ENCODE measurements around the gene RXRG. TPM values are rescaled to one million over a fixed set of nuclear protein-coding genes. Genes with fewer than 3 reads are reported as not detected.

RXRG gene
- polyA plus RNA-seq, 1 of the 3 experiments (the other 2 are of a cell fraction), result not detected

DNA sequence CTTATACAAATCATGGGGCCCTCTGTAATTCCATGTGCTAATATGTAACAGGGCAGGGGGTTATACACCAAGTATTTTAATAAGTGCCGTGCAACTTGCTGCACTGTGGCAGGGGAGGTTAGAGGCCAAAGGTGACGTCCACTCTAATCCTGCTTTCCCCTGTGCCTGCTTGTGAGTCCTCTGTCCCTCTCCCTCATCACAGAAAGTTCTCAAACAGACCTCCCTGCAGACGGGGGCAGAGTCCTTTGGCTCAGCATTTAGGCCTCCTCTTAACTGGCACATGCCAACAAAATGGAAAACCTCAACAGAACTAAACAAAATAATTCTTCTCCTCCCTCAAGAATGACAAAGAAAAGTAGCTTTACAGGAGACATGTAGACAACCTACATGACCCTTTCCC is 2.9 kb downstream of the RXRG start:
- H3K9me3 ChIP-seq, result no peaks in the 10 kb centered on the region
- no peak overlapping the region for H3K27ac ChIP-seq (ENCODE audit: low read depth in 2 of 2, low read length in 1 of 2)
- H3K27me3 ChIP-seq (ENCODE audit: insufficient read depth), result peaks cover 21% of the 10 kb centered on the region
- no peak for TF ChIP-seq MXI1 (IDR thresholded peaks at IDR 0.05; ENCODE audit: low read depth, low read length)
- no peak for TF ChIP-seq SMC3 (IDR thresholded peaks at IDR 0.05; ENCODE audit: low read depth, low read length)
- no peak for TF ChIP-seq NRF1 (IDR thresholded peaks at IDR 0.05; ENCODE audit: low read depth, low read length)
- no peak for TF ChIP-seq FOXM1 (IDR thresholded peaks at IDR 0.05; ENCODE audit: low read depth)
- no peak for TF ChIP-seq POLR2AphosphoS5 (IDR thresholded peaks at IDR 0.05; ENCODE audit: low read depth, low read length)
- no peak for TF ChIP-seq MEF2A (IDR thresholded peaks at IDR 0.05; ENCODE audit: borderline replicate concordance, low read depth)
- no peak for TF ChIP-seq FOXJ3 (CRISPR knock-in tag; IDR thresholded peaks at IDR 0.05)
- no peak for TF ChIP-seq RCOR1 (IDR thresholded peaks at IDR 0.05; ENCODE audit: low read length)
- no peak for TF ChIP-seq FOSL2 (IDR thresholded peaks at IDR 0.05; ENCODE audit: borderline replicate concordance, low read depth)
- no peak for TF ChIP-seq CHD2 (IDR thresholded peaks at IDR 0.05; ENCODE audit: low read length, partially characterized antibody)
- no peak for TF ChIP-seq EZH2phosphoT487 (IDR thresholded peaks at IDR 0.05; ENCODE audit: borderline replicate concordance, low read depth)
- TF ChIP-seq RAD21 (IDR thresholded peaks at IDR 0.05; ENCODE audit: low read length), result no peak
- TF ChIP-seq EP300 (IDR thresholded peaks at IDR 0.05; ENCODE audit: borderline replicate concordance in 1 of 2, low read depth in 1 of 2, low read length in 1 of 2), result no peak
- TF ChIP-seq NFIC (IDR thresholded peaks at IDR 0.05; ENCODE audit: borderline replicate concordance), result no peak
- no peak for TF ChIP-seq ELF1 (IDR thresholded peaks at IDR 0.05)
- no peak for TF ChIP-seq SIN3A (IDR thresholded peaks at IDR 0.05; ENCODE audit: borderline replicate concordance, low read depth, low read length)
- no peak for TF ChIP-seq GATA2 (CRISPR knock-in tag; IDR thresholded peaks at IDR 0.05)
- TF ChIP-seq, protein P1, sequence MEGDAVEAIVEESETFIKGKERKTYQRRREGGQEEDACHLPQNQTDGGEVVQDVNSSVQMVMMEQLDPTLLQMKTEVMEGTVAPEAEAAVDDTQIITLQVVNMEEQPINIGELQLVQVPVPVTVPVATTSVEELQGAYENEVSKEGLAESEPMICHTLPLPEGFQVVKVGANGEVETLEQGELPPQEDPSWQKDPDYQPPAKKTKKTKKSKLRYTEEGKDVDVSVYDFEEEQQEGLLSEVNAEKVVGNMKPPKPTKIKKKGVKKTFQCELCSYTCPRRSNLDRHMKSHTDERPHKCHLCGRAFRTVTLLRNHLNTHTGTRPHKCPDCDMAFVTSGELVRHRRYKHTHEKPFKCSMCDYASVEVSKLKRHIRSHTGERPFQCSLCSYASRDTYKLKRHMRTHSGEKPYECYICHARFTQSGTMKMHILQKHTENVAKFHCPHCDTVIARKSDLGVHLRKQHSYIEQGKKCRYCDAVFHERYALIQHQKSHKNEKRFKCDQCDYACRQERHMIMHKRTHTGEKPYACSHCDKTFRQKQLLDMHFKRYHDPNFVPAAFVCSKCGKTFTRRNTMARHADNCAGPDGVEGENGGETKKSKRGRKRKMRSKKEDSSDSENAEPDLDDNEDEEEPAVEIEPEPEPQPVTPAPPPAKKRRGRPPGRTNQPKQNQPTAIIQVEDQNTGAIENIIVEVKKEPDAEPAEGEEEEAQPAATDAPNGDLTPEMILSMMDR (IDR thresholded peaks at IDR 0.05), result no peak
- no peak for TF ChIP-seq TAF1 (IDR thresholded peaks at IDR 0.05; ENCODE audit: borderline replicate concordance, low read depth, low read length)
- DNase-seq, result no peak
- peaks cover 0 to 2% of the 10 kb centered on the region in 2 experiments; a peak in 1 of 4 replicates for H3K4me1 ChIP-seq (ENCODE audit: control insufficient read depth in 1 of 2, insufficient read depth in 2 of 2, low read depth in 1 of 2, low read length in 1 of 2)
- H3K9ac ChIP-seq, result no peak overlapping the region
- no peak overlapping the region for H3K4me2 ChIP-seq
- H3K79me2 ChIP-seq (ENCODE audit: insufficient read depth), result no peaks in the 10 kb centered on the region
- no peaks in the 10 kb centered on the region for H3K9me2 ChIP-seq
- H3K36me3 ChIP-seq (replicated peaks in 1 of 2; ENCODE audit: control insufficient read depth in 1 of 2, insufficient read depth in 2 of 2, low read length in 1 of 2), result no peaks in the 10 kb centered on the region
- H2AFZ ChIP-seq (ENCODE audit: low read depth), result no peak overlapping the region
- H4K20me1 ChIP-seq (ENCODE audit: insufficient read depth), result no peaks in the 10 kb centered on the region
- no peak overlapping the region for H3K4me3 ChIP-seq (ENCODE audit: low read depth in 2 of 2, low read length in 1 of 2)
- CTCF ChIA-PET, result interaction anchor here (1.4 to 1.7 kb wide), 2 partner anchors 9 to 75 kb away, joined by 4 read pairs; no protein-coding TSS in a partner anchor
- WGBS (ENCODE audit: low lambda C conversion rate), result 26% methylated on average over 3 of the region's 3 CpGs
- H3F3A ChIP-seq (replicated peaks; ENCODE audit: insufficient read depth), result no peaks in the 10 kb centered on the region
- POLR2A ChIA-PET, result no interaction called here
